ENCODE data around the gene MFN1.

Gene MFN1

DNA sequence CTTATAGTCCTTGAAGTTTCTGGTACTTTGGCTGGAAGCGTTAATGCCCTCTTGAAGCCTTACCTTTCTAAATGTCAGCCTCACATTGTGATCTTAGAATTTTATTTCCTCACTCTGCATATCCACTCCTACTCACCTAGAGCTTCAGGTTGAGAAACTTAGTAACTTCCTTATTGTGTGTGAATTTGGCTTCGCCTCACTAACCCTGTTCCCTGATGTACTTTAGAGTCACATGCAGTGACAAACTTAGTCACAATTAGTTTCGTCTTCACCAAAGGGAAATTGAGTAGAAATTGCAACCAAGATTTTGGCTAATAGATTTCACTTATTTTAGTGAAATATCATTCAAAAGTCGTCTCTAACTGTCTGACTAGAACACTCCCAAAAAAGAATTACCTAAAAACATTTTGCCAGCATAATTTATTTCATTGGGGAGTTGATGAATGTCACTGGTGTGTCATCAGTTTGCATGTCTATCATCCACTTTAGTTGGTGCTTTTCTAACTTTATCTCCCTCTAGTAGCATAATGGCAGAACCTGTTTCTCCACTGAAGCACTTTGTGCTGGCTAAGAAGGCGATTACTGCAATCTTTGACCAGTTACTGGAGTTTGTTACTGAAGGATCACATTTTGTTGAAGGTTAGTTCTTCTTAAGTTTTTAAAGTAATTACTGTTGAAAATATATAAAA, 960 bp downstream of the MFN1 start:
- DNase-seq, result no peak

GRCh38 chr3:179355996-179356395, 8.5 kb downstream of the MFN1 start:
- no peak for DNase-seq

DNA sequence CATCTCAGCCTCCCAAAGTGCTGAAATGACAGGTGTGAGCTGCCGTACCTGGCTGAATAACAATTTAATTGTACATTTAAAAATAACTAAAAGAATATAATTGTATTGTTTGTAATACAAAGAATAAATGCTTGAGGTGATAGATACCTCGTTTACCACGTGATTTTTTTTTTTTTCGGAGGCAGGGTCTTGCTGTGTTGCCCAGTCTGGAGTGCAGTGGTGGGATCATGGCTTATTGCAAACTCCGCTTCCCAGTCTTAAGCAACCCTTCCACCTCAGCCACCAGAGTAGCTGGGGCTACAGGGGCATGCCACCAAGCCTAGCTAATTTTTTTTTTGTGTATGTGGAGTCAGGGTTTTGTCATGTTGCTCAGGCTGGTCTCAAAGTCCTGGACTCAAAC, 15.8 kb downstream of the MFN1 start:
- DNase-seq, result no peak

DNA sequence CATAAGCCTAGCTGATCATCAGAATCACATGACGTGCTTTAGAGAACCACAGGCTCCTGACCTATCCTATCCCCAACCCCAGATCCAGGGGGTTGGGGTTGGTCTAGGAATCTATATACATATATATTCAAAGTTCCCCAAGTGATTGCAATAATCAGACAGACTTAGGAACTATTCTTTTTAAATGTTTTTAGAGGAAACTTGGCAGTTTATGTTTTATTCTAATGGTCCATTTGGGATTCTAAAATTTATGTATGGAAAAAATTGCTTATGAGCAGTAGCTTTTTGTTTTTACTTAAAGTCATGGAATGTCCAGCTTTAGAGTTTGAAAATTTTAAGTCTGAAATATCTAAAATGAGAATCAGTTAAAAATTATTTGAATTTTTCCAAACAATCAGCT, 22.1 kb downstream of the MFN1 start:
- no peak for DNase-seq

GRCh38 chr3:179373938-179374337, 26.4 kb downstream of the MFN1 start:
- no peak for DNase-seq

DNA sequence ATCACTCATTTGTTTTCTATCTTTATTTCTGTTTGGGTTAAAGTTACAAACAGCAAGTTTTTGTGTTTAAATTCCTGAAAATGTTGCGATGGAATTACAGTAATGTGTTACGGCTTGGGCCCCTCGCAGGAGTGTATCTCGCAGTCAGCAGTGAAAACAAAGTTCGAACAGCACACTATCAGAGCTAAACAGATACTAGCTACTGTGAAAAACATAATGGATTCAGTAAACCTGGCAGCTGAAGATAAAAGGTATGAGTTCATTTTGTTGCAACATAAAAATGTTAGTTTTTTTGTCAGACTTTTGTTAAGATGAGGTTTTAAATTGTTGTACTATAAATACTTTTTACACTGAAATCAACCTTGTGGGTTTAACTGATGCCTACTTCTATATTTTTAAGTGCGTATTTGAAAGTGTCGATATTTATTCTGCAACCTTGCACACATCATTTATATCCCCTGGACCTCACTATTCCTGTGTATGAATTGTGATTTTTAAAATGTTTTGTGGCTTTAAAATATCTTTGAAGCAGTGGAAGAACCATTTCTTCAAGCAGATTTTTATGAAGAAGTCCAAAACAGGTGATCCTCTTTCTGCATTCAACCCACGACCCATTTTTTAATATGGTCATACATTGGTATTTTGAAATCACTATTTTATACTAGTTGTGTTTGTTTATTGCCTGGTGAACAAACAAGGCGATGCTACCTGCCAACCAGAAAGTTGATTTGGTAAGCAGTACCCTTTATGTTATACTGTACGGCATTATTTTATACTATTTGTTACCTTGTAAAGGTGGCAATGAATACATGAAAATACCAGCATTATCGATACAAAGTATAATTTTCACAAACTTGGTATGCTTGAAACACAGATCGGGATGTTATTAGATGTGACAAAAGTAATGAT, 27.8 kb downstream of the MFN1 start:
- no peak for DNase-seq

DNA sequence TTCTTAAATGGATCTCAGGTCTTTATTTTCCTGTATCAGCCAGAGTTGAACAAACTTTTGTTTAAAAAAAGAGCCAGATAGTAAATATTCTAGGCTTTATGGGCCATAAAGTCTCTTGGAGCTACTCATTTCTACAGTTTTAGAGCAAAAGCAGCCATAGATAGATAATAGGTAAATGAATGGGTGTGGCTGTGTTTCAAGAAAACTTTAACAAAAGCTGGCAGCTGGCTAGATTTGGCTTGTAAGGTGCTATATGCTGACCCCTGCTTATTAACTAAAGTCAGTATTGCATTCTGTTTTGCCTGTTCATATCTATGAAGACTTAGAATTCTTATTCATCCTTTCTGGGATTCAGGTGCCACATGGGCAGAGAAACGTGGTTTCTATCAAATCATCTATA, 29.0 kb downstream of the MFN1 start:
- DNase-seq, result no peak

DNA sequence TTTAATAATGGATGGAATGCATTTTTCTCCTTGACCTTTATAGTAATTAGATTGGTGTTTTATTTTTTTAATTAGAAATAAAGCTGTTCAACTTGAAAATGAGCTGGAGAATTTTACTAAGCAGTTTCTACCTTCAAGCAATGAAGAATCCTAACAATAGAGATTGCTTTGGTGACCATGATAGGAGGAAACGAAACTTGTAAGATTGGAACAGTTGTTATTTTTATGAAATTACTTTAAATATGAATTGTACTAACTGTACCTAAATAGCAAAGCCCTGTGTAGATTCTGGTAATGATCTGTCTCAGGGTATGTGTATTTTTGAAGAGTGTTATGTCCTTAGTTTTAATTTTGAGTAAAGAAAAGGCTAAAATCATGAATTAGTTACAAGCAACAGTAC, 44.4 kb downstream of the MFN1 start:
- DNase-seq, result no peak

DNA sequence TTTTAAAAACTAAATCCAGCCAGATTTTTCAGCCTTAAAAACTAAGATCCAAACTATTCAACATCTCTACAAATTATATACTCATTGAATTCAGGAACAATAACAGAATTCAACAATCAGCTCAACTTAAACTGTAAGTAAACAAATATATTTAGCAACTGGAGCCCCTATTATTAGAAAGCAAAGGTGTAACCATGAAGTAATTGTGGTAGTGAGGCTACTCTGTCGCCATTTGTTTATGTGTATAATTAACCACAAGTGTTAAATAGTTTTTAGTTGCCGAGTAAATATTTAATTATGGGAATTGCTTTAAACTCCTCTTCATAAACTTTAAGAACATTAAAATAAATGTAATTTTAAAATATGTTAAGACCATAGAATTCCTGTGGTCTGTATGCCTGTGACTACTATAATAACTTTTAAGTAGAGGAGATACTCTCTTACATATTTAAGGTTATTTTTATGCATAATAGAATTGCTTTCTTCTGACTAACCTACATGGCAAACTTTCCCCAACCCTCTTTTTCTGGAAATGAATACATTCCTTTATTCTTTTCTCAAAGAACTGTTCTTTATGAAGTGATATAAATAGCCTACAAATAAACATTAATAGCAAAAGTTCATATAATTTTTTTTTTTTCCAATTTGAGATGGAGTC, 51.2 kb downstream of the MFN1 start:
- no peak for DNase-seq

DNA sequence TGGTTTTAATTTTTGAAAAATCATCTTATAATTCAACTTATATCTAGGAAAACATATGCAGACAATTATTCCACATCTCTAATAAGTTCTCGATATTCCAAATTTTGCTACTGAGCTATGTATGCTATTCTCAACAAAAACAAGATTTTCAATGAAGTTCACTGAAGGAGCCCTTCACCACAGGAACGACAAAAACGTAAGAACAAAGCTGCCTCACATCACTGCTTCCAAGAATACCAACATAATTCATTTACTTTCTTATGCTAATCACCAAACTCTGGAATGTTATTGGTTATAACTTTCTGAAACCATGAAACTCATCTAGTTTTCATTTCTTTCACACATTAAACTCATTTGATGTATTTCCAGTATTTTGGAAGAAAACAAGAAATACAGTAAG, 54.1 kb downstream of the MFN1 start:
- no peak for DNase-seq

DNA sequence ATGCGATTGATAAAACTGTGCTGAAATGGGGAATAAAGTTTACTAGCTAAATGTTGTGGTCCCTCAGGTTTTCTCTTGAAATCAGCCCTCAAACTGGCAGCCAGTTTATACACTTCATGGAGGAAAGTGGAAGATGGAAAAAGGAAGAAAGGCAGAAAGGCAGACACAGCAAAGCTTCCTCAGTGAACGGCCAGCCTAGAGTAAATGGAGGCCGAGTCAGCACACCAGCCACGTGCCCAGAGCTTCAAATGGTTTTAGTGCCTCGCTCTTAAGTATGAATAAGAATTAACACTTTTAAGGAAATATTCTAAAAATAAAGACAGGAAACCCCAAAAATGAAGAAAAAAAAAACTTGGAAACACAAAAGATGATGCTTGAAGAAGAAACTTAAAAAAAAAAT, 55.5 kb downstream of the MFN1 start:
- no peak for DNase-seq

DNA sequence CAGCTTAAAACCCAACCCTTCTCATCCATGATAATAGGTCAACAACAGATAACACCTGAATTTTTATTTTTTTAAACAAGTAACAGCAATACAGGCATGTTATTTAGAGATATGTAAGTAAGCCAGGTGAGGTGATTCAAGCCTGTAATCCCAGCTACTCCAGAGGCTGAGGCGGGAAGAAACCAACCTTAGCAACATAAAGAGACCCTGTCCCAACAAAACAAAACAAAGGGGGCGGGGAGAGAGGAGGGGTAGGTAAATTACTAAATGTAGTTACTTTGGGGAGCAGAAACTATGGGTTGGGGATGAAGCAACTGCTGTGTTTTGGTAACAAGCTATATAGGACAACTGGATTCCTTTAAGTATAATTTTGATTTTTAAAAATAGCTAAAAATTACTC, 56.8 kb downstream of the MFN1 start:
- no peak for DNase-seq

DNA sequence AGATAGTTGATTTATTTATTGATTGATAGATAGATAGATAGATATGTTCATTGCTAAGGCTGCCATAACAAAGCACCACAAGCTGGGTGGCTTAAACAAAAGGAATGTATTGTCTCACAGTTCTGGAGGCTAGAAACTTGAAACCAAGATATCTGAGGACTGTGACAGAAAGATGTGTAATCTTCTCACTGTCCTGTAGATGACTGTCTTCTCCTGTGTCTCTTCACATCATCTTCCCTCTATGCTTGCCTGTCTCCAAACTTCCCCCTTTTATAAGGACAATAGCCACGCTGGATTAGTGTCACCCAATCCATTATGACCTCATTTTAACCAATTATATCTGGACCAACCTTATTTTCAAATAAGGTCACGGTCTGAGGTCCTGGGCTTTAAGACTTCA, 62.8 kb downstream of the MFN1 start:
- no peak for DNase-seq

DNA sequence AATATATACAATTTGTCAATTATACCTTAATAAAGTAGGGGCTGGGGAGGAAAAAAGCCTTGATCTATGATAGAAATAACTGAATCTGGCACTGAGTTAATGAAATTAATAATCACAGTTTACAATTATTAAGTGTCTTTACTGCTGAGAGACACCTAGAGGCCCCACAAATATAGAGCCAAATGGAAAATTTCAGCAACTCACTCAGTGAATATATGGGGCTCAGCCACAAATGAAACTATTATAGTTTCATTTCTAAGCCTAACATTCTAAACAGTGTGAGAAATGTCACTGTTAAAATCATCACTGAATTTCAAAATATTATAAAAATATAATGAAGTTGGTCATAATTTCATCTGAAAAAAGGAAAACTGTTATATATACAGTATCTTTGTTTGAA, 63.5 kb downstream of the MFN1 start:
- no peak for DNase-seq

DNA sequence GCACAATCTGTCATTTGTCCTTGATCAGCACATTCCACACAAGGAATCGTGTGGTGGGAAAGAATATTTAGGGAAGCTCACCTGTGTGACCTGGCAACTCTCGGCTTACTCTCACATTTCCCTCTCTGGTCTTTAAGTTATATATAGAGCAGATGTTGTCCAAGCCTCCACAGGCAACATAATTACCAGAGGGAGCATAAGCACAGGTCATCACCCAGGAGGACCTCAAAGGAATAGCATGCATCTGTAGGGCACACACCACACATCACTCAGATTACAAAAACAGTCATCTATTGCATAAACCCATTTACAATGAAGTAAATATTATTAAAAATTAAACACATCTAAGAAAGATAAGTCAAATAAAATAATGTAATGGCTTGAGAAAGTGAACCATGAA, 67.3 kb downstream of the MFN1 start:
- no peak for DNase-seq

- DNase-seq, result no peak
Measured at GRCh38 chr3:179415377-179415776, 67.9 kb downstream of the MFN1 start.

- DNase-seq, result no peak
Measured at GRCh38 chr3:179416681-179417080, 69.2 kb downstream of the MFN1 start.

- DNase-seq, result peak; percentile 72
Measured at GRCh38 chr3:179418610-179419009, 71.1 kb downstream of the MFN1 start.

DNA sequence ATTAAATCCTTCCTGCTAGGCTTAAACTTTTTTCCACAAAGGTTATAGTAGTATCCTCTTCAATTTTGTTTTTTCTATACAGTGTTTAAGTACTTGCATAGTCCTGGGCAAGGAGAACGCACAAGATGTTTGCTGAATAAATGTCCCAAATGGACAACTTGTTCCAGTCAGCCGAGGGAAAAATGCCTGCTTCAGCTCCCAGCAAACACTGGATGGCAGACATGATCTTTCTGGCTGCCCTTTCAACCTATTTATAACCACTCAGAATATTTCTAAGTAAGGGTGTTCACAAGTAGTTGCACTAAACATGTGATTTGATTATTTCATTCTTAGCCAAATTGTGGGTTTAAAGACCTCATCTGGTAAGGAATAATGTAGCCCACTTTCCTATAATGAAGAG, 74.0 kb downstream of the MFN1 start:
- DNase-seq, result peak; percentile 4

GRCh38 chr3:179425075-179425474, 77.6 kb downstream of the MFN1 start:
- no peak for DNase-seq

GRCh38 chr3:179428876-179429548, 81.5 kb downstream of the MFN1 start:
- no peak for DNase-seq

GRCh38 chr3:179430277-179430870, 82.9 kb downstream of the MFN1 start:
- DNase-seq, result no peak

DNA sequence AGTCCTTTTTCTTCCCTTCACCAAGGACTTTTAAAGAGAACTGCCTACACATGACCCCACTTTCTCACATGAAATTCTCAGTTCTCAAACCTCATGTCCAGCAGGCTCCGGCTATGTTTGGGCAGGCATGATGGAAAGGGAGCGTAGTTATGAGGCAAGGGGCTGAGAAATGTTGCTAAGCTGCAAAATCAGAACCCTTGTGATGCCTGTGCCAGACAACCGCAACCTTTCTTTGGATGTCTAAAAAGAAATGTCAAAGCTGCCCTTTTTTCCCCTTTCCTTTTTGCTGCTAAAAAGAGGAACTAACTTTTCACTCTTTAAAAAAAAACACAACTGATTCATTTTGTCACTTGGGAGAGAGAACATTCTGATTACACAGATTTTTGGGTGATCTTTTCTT, 84.5 kb downstream of the MFN1 start:
- DNase-seq, result no peak
